GM12873 (cell line): ENCODE results near the gene RPL7L1.

Experiments used
- CTCF ChIP-seq: IDR thresholded peaks from 2 replicates; pipeline ENCODE4 v1.5.1; 2012; ENCODE audit warnings: low read depth, mild to moderate bottlenecking, moderate library complexity, low read length, control low read depth; ENCODE audit not compliant: insufficient read depth; ENCODE audit errors: missing control alignments

RPL7L1 gene

GRCh38 chr6:42877695-42878094 lies 1.7 kb upstream of the RPL7L1 start:
- no peak for TF ChIP-seq CTCF

GRCh38 chr6:42885702-42886101 lies 6.3 kb downstream of the RPL7L1 start:
- TF ChIP-seq CTCF, result no peak

GRCh38 chr6:42889815-42890214 lies 10.4 kb downstream of the RPL7L1 start:
- TF ChIP-seq CTCF, result no peak

- no peak for TF ChIP-seq CTCF
These were observed 11.1 kb downstream of the RPL7L1 start for GRCh38 chr6:42890311-42891198.

GRCh38 chr6:42891199-42891722 lies 11.8 kb downstream of the RPL7L1 start:
- TF ChIP-seq CTCF, result no peak

GRCh38 chr6:42896178-42896719 lies 16.8 kb downstream of the RPL7L1 start:
- no peak for TF ChIP-seq CTCF

- TF ChIP-seq CTCF, result peak; percentile 63
These were observed 19.5 kb downstream of the RPL7L1 start for GRCh38 chr6:42898891-42899361.
